Psoas muscle (tissue), 8 donors: Measurements from ENCODE around the gene TCF25. TPM values are rescaled to one million over a fixed set of nuclear protein-coding genes. Genes with fewer than 3 reads are reported as not detected.

Source experiments
- ATAC-seq, 4 donors: fragments of 200-7000 bp; cut with Tn5 transposase; one replicate each; pipeline ENCODE4 v1.9.1; 2020; ENCODE audit warnings: moderate library complexity in 3 of 4, mild to moderate bottlenecking in 2 of 4
- DNase-seq, 2 donors: peaks; one replicate each; pipeline ENCODE4 v3.0.0-alpha.2; 2020
- H3K27ac ChIP-seq: fragments of 200-600 bp; one replicate; pipeline ENCODE4 v1.8.0; 2022
- H3K27me3 ChIP-seq, 3 donors: fragments of 200-600 bp in 1 of 3; one replicate each; pipeline versions ENCODE4 v1.6.1 to v1.8.0; 2013 to 2022; ENCODE audit warnings: low read length in 2 of 3, mild to moderate bottlenecking in 2 of 3, moderate library complexity in 1 of 3; ENCODE audit not compliant: insufficient read depth in 3 of 3
- H3K36me3 ChIP-seq, 2 donors: fragments of 200-600 bp in 1 of 2; one replicate each; pipeline versions ENCODE4 v1.6.1 to v1.8.0; 2013 to 2022; ENCODE audit warnings: low read depth in 1 of 2, mild to moderate bottlenecking in 1 of 2, moderate library complexity in 1 of 2; ENCODE audit not compliant: insufficient read depth in 1 of 2
- H3K4me1 ChIP-seq: fragments of 200-600 bp; one replicate; pipeline ENCODE4 v1.8.0; 2022
- H3K4me3 ChIP-seq: fragments of 200-600 bp; one replicate; pipeline ENCODE4 v1.8.0; 2022; ENCODE audit warnings: mild to moderate bottlenecking
- H3K9me3 ChIP-seq: fragments of 200-600 bp; one replicate; pipeline ENCODE4 v1.8.0; 2022
- WGBS, 3 donors: extraction: QIAGEN DNeasy Blood & Tissue Kit; methylation state at CpG; one replicate each; pipeline versions ENCODE4 v1.1.6 to v1.1.7; 2013; 5-methylcytosine and 5-hydroxymethylcytosine counted together
- intact Hi-C, 2 donors: fragments of 100-400 bp; cut with DNase I; formaldehyde crosslinking; loops; one replicate each; pipeline versions ENCODE4 v1.11.0 to v1.14.2; 2022
- polyA plus RNA-seq, 3 donors: library from polyadenylated mRNA; stranded (reverse); fragments of 200-250 nt; gene quantifications; one replicate each; pipeline ENCODE4 v1.2.3, GENCODE V29; 2013
- total RNA-seq, 4 donors: library from RNA; stranded (reverse); fragmentation: NEBNext Ultra II Directional in 2 of 4; extraction: Animal tissue kit (Norgen Biotek cat#: 25700) in 2 of 4; gene quantifications; one replicate each; pipeline versions ENCODE4 v1.2.1 to v1.2.4, GENCODE V29; 2021 to 2023
- TF ChIP-seq, protein P1 (sequence below): fragments of 200-600 bp; IDR thresholded peaks from one replicate; pipeline ENCODE4 v1.8.0; 2022; ENCODE audit warnings: antibody characterized with exemption
- donor health status: healthy with polysubstance abuse.
- donor health status: DM: no; HTN: no; CAD: no; lungs with moderate emphysema.
- donor health status: Bipolar disorder and iron deficiency.
- donor health status: healthy.
- donor health status: DM: yes; HTN: yes; CAD: no.
- donor health status: DM: no; HTN: no; CAD: no.
- donor health status: DM: no; HTN: no; CAD: no.
- donor health status: DM: yes; HTN: yes; CAD: no.

TCF25 gene
- total and polyA plus RNA-seq, 7 donors = 46.1 to 93.6 (median 57.6) TPM

DNA sequence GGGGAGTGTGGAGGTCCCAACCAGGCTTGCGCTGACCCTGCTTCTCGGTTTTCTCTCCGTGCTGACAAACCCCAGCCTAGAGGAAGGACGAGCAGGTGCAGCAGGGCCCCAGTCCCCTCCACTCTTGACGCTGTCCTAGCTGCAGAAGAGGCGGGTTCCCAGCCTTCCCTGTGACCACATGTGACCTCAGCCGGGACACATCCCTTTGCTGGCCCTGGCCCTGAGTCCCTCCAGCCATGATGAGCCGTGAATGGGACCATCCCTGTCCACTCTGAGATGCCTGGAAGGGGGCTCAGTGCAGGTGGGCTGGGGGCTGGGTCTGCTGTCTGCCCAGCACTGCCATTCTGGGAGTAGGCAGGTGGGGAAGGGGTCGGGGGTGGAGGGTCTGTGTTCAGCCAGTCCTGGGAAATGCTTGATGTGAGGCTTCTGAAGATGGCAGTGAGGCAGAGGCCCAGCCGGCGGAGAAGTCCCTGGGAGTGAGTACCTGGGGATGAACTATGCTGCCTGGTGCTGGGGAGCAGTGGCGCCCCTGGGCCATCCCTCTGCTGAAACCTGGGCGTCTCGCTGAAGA, 47.8 kb downstream of the TCF25 start:
- Histone ChIP-seq H3K9me3 (no peaks in the 10 kb centered on the region), H3K27ac (no peak overlapping the region), H3K4me1 (peaks cover 15% of the 10 kb centered on the region), H3K4me3 (peak overlapping the region; percentile 70), H3K36me3 (no peaks in the 10 kb centered on the region), H3K27me3 (peaks cover 0 to 77% (median 46%) of the 10 kb centered on the region in 3 donors)
- DNase-seq (no peak), ATAC-seq (no peak)
- intact Hi-C loops = no loop called here
- TF ChIP-seq, protein P1, sequence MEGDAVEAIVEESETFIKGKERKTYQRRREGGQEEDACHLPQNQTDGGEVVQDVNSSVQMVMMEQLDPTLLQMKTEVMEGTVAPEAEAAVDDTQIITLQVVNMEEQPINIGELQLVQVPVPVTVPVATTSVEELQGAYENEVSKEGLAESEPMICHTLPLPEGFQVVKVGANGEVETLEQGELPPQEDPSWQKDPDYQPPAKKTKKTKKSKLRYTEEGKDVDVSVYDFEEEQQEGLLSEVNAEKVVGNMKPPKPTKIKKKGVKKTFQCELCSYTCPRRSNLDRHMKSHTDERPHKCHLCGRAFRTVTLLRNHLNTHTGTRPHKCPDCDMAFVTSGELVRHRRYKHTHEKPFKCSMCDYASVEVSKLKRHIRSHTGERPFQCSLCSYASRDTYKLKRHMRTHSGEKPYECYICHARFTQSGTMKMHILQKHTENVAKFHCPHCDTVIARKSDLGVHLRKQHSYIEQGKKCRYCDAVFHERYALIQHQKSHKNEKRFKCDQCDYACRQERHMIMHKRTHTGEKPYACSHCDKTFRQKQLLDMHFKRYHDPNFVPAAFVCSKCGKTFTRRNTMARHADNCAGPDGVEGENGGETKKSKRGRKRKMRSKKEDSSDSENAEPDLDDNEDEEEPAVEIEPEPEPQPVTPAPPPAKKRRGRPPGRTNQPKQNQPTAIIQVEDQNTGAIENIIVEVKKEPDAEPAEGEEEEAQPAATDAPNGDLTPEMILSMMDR = no peak
- 27 to 32% (median 30%) methylated on average over 14 of the region's 14 CpGs for whole genome bisulfite sequencing, 3 donors

DNA sequence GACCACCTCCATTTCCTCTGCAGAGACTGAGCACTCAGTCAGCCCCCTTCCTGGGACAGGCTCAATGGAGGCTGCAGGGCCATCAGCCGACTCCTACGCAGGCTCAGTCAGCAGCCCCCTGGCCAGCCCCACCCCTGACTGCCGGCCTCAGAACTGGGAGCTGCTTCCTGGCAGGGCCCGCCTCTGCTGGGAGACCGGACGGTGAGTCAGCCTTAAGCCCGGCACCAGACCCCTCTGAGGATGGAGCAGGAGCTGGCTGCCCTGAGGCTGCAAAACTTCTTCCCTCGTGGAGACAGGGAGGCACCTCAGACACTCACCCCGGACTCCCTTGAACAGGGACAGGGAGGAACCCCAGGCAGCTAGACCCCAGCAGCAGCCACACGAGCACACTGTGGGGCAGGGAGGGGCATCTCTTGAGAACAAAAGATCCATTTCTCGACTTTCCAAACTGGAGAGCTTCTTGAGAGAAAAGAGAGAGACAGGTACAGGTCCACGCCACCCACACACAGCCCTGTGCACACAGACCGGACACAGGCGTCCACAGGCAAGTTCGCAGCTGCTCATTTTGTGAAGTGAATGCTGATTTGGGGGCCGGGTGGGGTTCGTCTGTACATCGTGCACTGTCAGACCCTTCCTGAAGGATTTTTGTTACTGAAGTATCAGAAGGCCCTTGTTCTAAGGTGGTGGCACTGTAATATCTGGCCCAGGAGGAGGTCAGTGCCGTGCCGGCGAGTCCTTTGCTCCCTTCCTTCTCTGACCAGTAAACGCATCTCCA, 48.5 kb downstream of the TCF25 start:
- Histone ChIP-seq H3K9me3 (no peaks in the 10 kb centered on the region), H3K4me1 (peaks cover 15% of the 10 kb centered on the region), H3K27ac (peak overlapping the region; percentile 67), H3K36me3 (no peaks in the 10 kb centered on the region), H3K4me3 (peak overlapping the region; percentile 70), H3K27me3 (peaks cover 0 to 77% (median 50%) of the 10 kb centered on the region in 3 donors)
- 4 to 6% (median 6%) methylated on average over 22 of the region's 22 CpGs for whole genome bisulfite sequencing, 3 donors
- intact Hi-C loops = no loop called here
- TF ChIP-seq, protein P1 = no peak
- ATAC-seq (peak in 3 of 4 donors; percentile 21 to 39 (median 33)), DNase-seq (peak; percentile 77 to 83)

DNA sequence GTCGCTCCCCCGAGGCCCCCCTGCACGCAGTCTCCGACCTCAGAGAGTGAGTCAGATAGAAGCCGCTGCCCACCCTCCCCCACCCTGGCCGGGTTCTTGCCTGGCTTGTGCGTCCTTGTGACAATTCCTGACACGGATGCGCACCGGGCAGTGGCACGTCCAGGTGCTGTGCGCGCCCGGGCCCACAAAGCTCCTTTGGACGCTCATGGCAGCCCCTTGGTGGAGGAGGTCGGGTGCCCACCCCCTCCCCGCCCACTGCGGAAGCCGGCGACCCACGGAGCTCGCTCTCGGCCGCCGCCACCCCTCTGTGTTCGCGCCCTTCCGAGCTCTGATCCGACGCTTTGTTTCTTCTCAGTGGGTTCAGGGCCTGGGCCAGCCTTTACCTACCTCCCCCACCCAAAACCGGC, 49.1 kb downstream of the TCF25 start:
- intact Hi-C loops = no loop called here
- no peaks in the 10 kb centered on the region for H3K36me3 ChIP-seq
- no peaks in the 10 kb centered on the region for H3K9me3 ChIP-seq
- TF ChIP-seq, protein P1 = no peak
- peaks cover 0 to 77% (median 50%) of the 10 kb centered on the region in 3 donors for H3K27me3 ChIP-seq
- peaks cover 15% of the 10 kb centered on the region for H3K4me1 ChIP-seq
- 0 to 1% (median 1%) methylated on average over 17 to 31 of the region's 31 CpGs for WGBS, 3 donors
- ATAC-seq (peak; percentile 13 to 33 (median 16)), DNase-seq (peak; percentile 75 to 85)
- H3K4me3 ChIP-seq = peak overlapping the region; percentile 70
- H3K27ac ChIP-seq = peak overlapping the region; percentile 67

DNA sequence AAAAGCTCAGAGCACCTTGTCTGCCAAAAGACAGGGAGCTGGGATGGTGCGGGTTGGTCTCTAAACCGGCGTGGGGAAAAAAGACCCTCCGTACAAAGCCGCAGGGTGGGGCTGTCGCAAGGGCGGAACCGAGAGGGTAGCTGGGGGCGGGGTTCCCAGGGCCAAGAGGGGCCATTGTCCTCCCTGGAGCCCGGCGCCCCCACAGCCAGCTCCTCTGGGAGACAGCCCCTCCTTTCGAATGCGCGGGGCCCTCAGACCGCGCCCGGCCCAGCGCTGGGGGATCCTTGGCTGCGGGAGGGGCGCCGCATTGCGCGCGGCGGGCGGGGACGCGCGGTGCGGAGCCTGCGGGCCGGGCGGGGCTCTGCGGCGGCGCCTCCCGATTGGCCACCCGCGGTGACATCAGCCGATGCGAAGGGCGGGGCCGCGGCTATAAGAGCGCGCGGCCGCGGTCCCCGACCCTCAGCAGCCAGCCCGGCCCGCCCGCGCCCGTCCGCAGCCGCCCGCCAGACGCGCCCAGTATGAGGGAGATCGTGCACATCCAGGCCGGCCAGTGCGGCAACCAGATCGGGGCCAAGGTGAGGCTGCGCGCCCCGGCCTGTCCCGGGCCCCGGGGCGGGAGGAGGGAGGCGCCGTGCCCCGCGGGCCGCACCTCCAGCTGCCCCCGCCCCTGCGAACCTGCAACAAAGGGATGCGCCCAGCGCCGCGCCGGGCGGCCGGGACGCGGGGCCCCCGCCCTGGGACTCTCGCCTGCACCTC, 49.7 kb downstream of the TCF25 start, which contains the start of gene TUBB3:
Gene TUBB3 (plus strand): TSS at position 459 of the 756 bp plus-strand sequence. CDS start 60 bp downstream, at position 519.
- intact Hi-C loops = no loop called here
- H3K9me3 ChIP-seq = no peaks in the 10 kb centered on the region
- DNase-seq = peak in 1 of 2 donors; percentile 69
- peaks cover 14% of the 10 kb centered on the region for H3K4me1 ChIP-seq
- TF ChIP-seq, protein P1 = no peak
- H3K27me3 ChIP-seq = peaks cover 0 to 74% (median 45%) of the 10 kb centered on the region in 3 donors
- WGBS, 3 donors = 0 to 1% (median 0%) methylated on average over 43 to 88 of the region's 88 CpGs
- H3K36me3 ChIP-seq = no peaks in the 10 kb centered on the region
- peak within 1 kb of the TSS; percentile 70 for H3K4me3 ChIP-seq
- ATAC-seq = peak; percentile 40 to 55 (median 48)
- H3K27ac ChIP-seq = peak within 1 kb of the TSS; percentile 67
